Measurements from ENCODE around the gene SLC25A6. TPM values are rescaled to one million over a fixed set of nuclear protein-coding genes. Genes with fewer than 3 reads are reported as not detected.

The SLC25A6 gene
- 100 to 1,000 TPM; 342 to 468 (median 415) TPM for total RNA-seq

GRCh38 chrX:1391707-1392375, at the start of gene SLC25A6:
TSS of gene SLC25A6 (minus strand) at chrX:1392113. CDS start at chrX:1392009, 104 bp downstream.
- peak; percentile 84 for DNase-seq (ENCODE audit: low spot score)
- peak; percentile 97 for ATAC-seq (ENCODE audit: low FRiP score)
- TF ChIP-seq CTCF (IDR thresholded peaks at IDR 0.05) = no peak

GRCh38 chrX:1440506-1440905, 48.6 kb upstream of the SLC25A6 start:
- no peak for TF ChIP-seq CTCF (IDR thresholded peaks at IDR 0.05)
- ATAC-seq (ENCODE audit: low FRiP score) = no peak
- DNase-seq (ENCODE audit: low spot score) = no peak

- TF ChIP-seq CTCF (IDR thresholded peaks at IDR 0.05) = no peak
- ATAC-seq (ENCODE audit: low FRiP score) (no peak), DNase-seq (ENCODE audit: low spot score) (no peak)
Measured at GRCh38 chrX:1435241-1435895, 43.5 kb upstream of the SLC25A6 start.

GRCh38 chrX:1434871-1435240, 42.9 kb upstream of the SLC25A6 start:
- TF ChIP-seq CTCF (IDR thresholded peaks at IDR 0.05) = no peak
- ATAC-seq (ENCODE audit: low FRiP score) (no peak), DNase-seq (ENCODE audit: low spot score) (no peak)

GRCh38 chrX:1433646-1434357, 41.9 kb upstream of the SLC25A6 start:
- DNase-seq (ENCODE audit: low spot score) (no peak), ATAC-seq (ENCODE audit: low FRiP score) (no peak)

GRCh38 chrX:1430451-1430850, 38.5 kb upstream of the SLC25A6 start:
- DNase-seq (ENCODE audit: low spot score) (no peak), ATAC-seq (ENCODE audit: low FRiP score) (no peak)
- TF ChIP-seq CTCF (IDR thresholded peaks at IDR 0.05) = no peak

More at GRCh38 chrX:1433646-1434357, 41.9 kb upstream of the SLC25A6 start:
- no peak for TF ChIP-seq CTCF (IDR thresholded peaks at IDR 0.05)
